Subcutaneous abdominal adipose tissue (tissue), 5 donors: ENCODE data around the gene CHRM2.

Experiments
- H3K27ac ChIP-seq: one replicate; pipeline ENCODE4 v1.7.0; 2013; ENCODE audit warnings: low read depth, mild to moderate bottlenecking, inconsistent platforms, low read length, moderate library complexity
- H3K27me3 ChIP-seq, 5 donors: one replicate each; pipeline ENCODE4 v1.7.0; 2013; ENCODE audit warnings: low read length in 5 of 5, inconsistent platforms in 1 of 5; ENCODE audit not compliant: control insufficient read depth in 5 of 5, insufficient read depth in 4 of 5
- H3K36me3 ChIP-seq, 5 donors: one replicate each; pipeline ENCODE4 v1.7.0; 2013; ENCODE audit warnings: low read length in 5 of 5; ENCODE audit not compliant: control insufficient read depth in 5 of 5, insufficient read depth in 5 of 5
- H3K4me1 ChIP-seq, 5 donors: one replicate each; pipeline ENCODE4 v1.7.0; 2013; ENCODE audit warnings: low read length in 5 of 5, mild to moderate bottlenecking in 3 of 5, moderate library complexity in 1 of 5; ENCODE audit not compliant: control insufficient read depth in 5 of 5, insufficient read depth in 5 of 5
- H3K4me3 ChIP-seq, 5 donors: one replicate each; pipeline ENCODE4 v1.7.0; 2013; ENCODE audit warnings: low read length in 5 of 5, low read depth in 1 of 5
- H3K9ac ChIP-seq, 5 donors: one replicate each; pipeline ENCODE4 v1.7.0; 2013; ENCODE audit warnings: low read length in 5 of 5, mild to moderate bottlenecking in 4 of 5, moderate library complexity in 3 of 5
- H3K9me3 ChIP-seq, 5 donors: one replicate each; pipeline ENCODE4 v1.7.0; 2013; ENCODE audit warnings: low read length in 5 of 5; ENCODE audit not compliant: control insufficient read depth in 5 of 5
- donor health status: healthy.
- donor health status: healthy.
- donor health status: healthy.
- donor health status: healthy.
- donor health status: healthy.

CHRM2 gene

DNA sequence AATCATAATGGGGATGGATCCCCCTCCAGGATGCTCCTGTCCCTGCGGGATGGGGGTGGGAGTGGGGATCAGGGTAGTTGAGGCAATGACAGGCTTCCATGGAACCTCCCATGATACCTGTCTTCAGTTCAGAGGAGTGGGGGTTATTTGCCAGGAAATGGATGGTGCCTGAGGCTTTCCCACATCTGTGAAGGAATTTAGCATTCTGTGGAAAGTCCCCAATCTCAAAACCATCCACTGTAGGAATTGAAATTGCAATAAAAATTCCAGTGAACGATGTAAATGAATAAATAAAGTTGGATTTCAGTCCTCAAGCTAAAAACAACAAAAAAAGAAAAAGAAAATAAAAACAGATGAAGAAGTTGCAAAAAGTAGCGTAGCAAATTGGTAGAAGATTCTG lies 81.9 kb downstream of the CHRM2 start:
- no peak overlapping the region for H3K9ac ChIP-seq
- no peak overlapping the region for H3K4me3 ChIP-seq
- no peak overlapping the region for H3K27ac ChIP-seq
- H3K4me1 ChIP-seq = peaks cover 0 to 10% (median 0%) of the 10 kb centered on the region in 5 donors
- H3K9me3 ChIP-seq = no peaks in the 10 kb centered on the region
- H3K36me3 ChIP-seq = no peaks in the 10 kb centered on the region
- no peaks in the 10 kb centered on the region for H3K27me3 ChIP-seq

DNA sequence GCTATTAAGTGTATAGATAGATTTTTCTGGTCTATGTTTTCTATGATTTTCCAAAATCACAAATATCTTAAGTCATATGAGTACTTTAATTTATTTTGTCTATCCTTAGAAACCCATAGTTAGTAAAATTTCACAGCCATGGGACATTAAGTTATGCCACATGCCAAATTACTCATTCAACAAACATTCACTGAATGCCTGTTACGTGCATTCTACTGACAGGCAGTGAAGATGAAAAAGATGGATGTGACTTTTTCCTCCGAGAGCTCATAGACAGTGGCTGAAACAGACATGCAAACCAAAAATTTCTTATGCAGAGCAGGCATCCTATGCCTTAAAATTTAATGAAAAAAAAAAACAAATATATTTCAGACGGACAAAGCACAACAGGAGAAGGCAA lies 84.9 kb downstream of the CHRM2 start:
- H3K27me3 ChIP-seq = no peaks in the 10 kb centered on the region
- no peak overlapping the region for H3K9ac ChIP-seq
- no peaks in the 10 kb centered on the region for H3K9me3 ChIP-seq
- no peak overlapping the region for H3K27ac ChIP-seq
- H3K4me1 ChIP-seq = peaks cover 0 to 9% (median 0%) of the 10 kb centered on the region in 5 donors
- no peaks in the 10 kb centered on the region for H3K36me3 ChIP-seq
- no peak overlapping the region for H3K4me3 ChIP-seq

DNA sequence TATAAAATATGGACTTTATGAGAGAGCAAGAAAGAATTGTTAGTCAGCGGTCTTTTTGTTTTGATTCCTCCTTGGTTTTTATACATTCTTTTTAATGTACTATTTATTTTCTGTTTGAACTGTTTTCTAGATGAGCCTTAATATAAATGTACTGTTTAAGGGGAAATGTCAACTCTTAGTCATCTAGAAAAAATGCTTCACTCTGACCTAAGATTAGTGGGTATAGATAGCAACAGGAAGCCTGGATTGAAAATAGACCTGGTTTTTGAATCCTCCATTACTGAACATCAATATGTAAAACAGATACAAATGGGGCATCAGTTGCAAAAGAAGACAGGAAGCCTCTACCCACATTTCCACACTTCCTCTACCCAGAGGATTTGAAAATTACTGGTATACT lies 87.8 kb downstream of the CHRM2 start:
- Histone ChIP-seq H3K9me3 (no peaks in the 10 kb centered on the region), H3K27ac (no peak overlapping the region), H3K9ac (no peak overlapping the region), H3K4me1 (peaks cover 0 to 1% (median 0%) of the 10 kb centered on the region in 5 donors), H3K36me3 (no peaks in the 10 kb centered on the region), H3K27me3 (no peaks in the 10 kb centered on the region), H3K4me3 (no peak overlapping the region)

DNA sequence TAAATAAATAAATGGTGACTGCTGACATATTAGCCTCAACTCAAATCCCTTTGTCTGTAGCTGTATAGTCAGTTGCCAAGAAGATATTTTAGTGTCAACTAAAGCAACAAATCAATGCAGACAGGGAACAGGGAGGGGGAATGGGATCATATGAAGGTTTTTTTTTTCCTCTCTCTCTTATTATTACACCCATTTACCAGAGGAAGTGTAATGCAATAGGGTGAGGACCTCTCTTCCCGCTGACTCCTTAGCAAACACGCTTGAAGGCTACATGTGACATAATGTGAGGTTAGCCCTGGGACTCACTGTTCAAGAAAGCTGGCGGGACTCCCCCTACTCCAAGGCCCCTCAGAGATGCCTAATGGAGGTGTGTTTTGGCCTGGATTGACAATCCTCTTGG lies 88.2 kb downstream of the CHRM2 start:
- H3K4me3 ChIP-seq = no peak overlapping the region
- no peak overlapping the region for H3K27ac ChIP-seq
- no peaks in the 10 kb centered on the region for H3K9me3 ChIP-seq
- H3K36me3 ChIP-seq = no peaks in the 10 kb centered on the region
- no peak overlapping the region for H3K9ac ChIP-seq
- no peaks in the 10 kb centered on the region for H3K4me1 ChIP-seq
- H3K27me3 ChIP-seq = no peaks in the 10 kb centered on the region

DNA sequence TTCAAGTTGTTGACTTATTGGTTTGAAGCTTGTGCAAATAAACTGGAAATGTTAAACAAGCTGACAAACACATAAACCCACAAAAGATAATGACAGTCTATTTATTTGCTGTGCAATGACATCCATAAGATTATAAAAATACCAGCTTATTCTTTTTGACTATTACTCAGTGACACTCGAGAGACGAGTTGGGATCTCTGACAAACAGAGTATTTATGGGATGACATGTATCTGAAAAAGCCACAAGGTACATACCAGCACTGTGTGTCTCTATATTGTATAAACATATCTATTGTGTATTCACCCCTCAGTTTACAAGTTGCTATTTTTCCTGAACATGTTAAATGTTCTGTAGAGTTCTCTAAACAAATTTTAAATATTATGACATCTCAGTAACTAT lies 88.9 kb downstream of the CHRM2 start:
- Histone ChIP-seq H3K4me3 (no peak overlapping the region), H3K9me3 (no peaks in the 10 kb centered on the region), H3K27ac (no peak overlapping the region), H3K36me3 (no peaks in the 10 kb centered on the region), H3K9ac (no peak overlapping the region), H3K27me3 (no peaks in the 10 kb centered on the region), H3K4me1 (no peaks in the 10 kb centered on the region)

DNA sequence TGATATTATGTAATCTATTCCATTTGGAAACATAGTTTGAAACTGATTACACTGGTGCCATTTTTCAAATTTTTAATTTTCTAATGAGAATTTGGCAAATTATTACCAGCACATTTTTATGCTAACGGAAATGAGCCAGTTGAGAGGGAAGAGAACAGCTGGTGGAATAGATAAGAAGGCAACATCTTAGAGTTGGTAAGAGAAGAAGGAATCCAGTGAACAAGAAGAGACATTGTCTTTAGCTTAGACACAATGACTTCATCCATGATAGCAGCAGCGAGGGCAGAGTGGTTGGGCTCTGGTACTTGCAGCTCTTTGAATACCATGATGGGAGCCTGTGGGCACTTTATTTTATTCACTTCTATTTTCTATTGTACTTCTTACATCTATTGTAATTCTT lies 89.6 kb downstream of the CHRM2 start:
- H3K36me3 ChIP-seq = no peaks in the 10 kb centered on the region
- no peak overlapping the region for H3K4me3 ChIP-seq
- H3K9ac ChIP-seq = no peak overlapping the region
- H3K4me1 ChIP-seq = no peaks in the 10 kb centered on the region
- no peaks in the 10 kb centered on the region for H3K9me3 ChIP-seq
- H3K27ac ChIP-seq = no peak overlapping the region
- no peaks in the 10 kb centered on the region for H3K27me3 ChIP-seq

DNA sequence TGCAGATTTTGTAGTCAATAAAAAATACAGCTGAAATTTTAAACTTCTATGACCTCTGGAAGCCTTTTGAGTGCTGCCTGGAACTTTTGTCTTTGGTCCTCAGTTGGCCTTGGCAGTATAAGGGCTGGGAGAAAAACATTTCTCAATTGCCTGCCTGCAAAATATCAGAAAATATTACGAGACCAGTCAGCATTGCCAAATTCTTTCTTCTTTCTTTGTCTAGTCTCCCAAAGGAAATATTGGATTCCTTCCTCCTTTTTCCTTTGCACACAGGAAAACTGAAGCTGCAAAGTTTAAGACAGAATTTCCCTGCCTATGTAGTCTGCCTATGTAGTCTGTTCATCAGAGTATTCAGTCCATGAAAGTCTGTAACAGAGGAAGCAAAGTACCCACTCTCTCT lies 95.9 kb downstream of the CHRM2 start:
- no peak overlapping the region for H3K27ac ChIP-seq
- no peaks in the 10 kb centered on the region for H3K27me3 ChIP-seq
- H3K4me1 ChIP-seq = peaks cover 0 to 22% (median 4%) of the 10 kb centered on the region in 5 donors
- H3K9ac ChIP-seq = no peak overlapping the region
- no peak overlapping the region for H3K4me3 ChIP-seq
- no peaks in the 10 kb centered on the region for H3K9me3 ChIP-seq
- H3K36me3 ChIP-seq = no peaks in the 10 kb centered on the region

DNA sequence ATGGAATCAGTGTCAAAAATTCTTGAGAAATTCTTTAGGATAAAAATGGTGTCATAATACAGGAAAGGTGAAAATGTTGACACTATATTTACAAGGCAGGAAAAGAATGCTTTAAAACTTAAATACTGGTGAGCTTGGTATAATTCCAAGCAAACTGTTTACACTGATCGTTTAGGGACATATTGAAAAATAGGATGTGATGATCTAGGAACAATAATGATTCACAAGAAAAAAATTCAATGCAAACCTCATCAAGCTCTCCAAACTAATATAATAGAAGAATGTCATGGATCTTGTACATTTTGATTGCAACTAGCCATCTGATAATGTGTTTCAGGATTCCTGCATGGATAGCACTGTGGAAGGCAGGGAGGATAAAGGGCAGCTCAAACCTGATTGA lies 98.4 kb downstream of the CHRM2 start:
- H3K27ac ChIP-seq = no peak overlapping the region
- H3K4me1 ChIP-seq = peaks cover 0 to 22% (median 4%) of the 10 kb centered on the region in 5 donors
- H3K9ac ChIP-seq = no peak overlapping the region
- no peaks in the 10 kb centered on the region for H3K27me3 ChIP-seq
- no peaks in the 10 kb centered on the region for H3K36me3 ChIP-seq
- H3K4me3 ChIP-seq = no peak overlapping the region
- no peaks in the 10 kb centered on the region for H3K9me3 ChIP-seq

DNA sequence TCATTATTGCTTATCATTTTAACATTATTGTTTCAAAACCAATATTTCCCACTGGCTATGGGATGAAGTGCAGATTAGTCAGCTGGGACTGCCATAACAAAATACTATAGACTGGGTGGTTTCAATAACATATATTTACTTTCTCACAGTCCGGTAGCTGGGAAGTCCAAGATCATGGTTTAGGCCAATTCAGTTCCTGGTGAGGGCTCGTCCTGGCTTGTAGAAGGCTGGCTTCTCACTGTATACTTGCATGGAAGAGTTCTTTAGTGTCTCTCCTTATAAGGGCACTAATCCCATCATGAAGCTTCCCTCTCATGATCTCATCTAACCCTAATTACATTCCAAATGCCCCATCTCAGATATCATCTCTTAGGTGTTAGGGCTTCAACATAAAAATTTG lies 101.3 kb downstream of the CHRM2 start:
- peaks cover 0 to 10% (median 0%) of the 10 kb centered on the region in 5 donors for H3K4me1 ChIP-seq
- H3K27ac ChIP-seq = no peak overlapping the region
- H3K4me3 ChIP-seq = no peak overlapping the region
- H3K36me3 ChIP-seq = no peaks in the 10 kb centered on the region
- no peak overlapping the region for H3K9ac ChIP-seq
- H3K27me3 ChIP-seq = no peaks in the 10 kb centered on the region
- no peaks in the 10 kb centered on the region for H3K9me3 ChIP-seq

DNA sequence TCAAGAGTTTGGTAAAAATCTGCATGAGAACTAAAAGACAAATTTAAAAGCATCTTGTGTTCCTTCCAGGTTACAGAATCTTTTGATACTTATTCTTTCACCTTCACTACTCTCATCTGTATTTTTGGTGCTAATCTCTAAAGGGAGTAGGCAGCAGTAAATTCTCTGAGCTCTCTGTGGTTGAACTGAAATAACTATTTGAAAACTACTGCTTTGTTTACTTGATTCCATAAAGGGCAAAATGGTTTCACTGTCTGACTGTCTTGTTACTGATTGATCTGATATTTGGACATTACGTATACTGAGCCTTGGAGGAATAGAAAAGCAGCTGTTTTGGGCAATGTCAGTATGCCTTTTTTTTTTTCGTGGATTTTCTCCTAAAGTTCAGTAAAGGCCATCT lies 103.3 kb downstream of the CHRM2 start:
- Histone ChIP-seq H3K9ac (no peak overlapping the region), H3K4me3 (no peak overlapping the region), H3K27ac (no peak overlapping the region), H3K36me3 (no peaks in the 10 kb centered on the region), H3K4me1 (peaks cover 0 to 6% (median 0%) of the 10 kb centered on the region in 5 donors), H3K27me3 (no peaks in the 10 kb centered on the region), H3K9me3 (no peaks in the 10 kb centered on the region)
